Right cardiac atrium (tissue), 5 donors: ENCODE measurements around the gene SMARCA4. TPM values are rescaled to one million over a fixed set of nuclear protein-coding genes. Genes with fewer than 3 reads are reported as not detected.
"Not testable (repeated sequence)": the region's sequence is repeated elsewhere in the genome, so short reads cannot be mapped to it uniquely, and the experiment has no call there.

Experiments used
- ATAC-seq, 2 donors: fragments of 200-7000 bp; cut with Tn5 transposase; one replicate each; pipeline versions ENCODE4 v1.8.0 to v1.9.1; 2020; ENCODE audit warnings: moderate library complexity in 2 of 2, mild to moderate bottlenecking in 1 of 2
- DNase-seq, 3 donors: peaks; one replicate each; pipeline ENCODE4 v3.0.0-alpha.2; 2020
- H3K27ac ChIP-seq: one replicate; pipeline ENCODE4 v1.5.1; 2013; ENCODE audit warnings: mild to moderate bottlenecking, low read length, control low read depth, moderate library complexity
- H3K27me3 ChIP-seq: one replicate; pipeline ENCODE4 v1.6.1; 2013; ENCODE audit not compliant: control insufficient read depth, insufficient read depth
- H3K4me1 ChIP-seq: one replicate; pipeline ENCODE4 v1.6.1; 2013; ENCODE audit warnings: low read length; ENCODE audit not compliant: control insufficient read depth, insufficient read depth
- H3K4me3 ChIP-seq: one replicate; pipeline ENCODE4 v1.5.1; 2013; ENCODE audit warnings: low read length, control low read depth
- H3K9me3 ChIP-seq: one replicate; pipeline ENCODE4 v1.6.1; 2013; ENCODE audit warnings: low read length; ENCODE audit not compliant: control insufficient read depth
- WGBS: extraction: QIAGEN DNeasy Blood & Tissue Kit; methylation state at CpG from one replicate; pipeline ENCODE4 v1.1.7; 2013; 5-methylcytosine and 5-hydroxymethylcytosine counted together
- intact Hi-C, 4 donors: fragments of 100-400 bp; cut with DNase I; formaldehyde crosslinking; loops; one replicate each; pipeline versions ENCODE4 v1.11.0 to v1.14.0; 2022 to 2023
- polyA plus RNA-seq: library from polyadenylated mRNA; stranded (reverse); fragments of 200-250 nt; gene quantifications from one replicate; pipeline ENCODE4 v1.2.3, GENCODE V29; 2013
- total RNA-seq, 4 donors: library from RNA; stranded (reverse); fragmentation: NEBNext Ultra II Directional; extraction: Animal tissue kit (Norgen Biotek cat#: 25700); gene quantifications; one replicate each; pipeline ENCODE4 v1.2.1, GENCODE V29; 2021
- donor health status: healthy with polysubstance abuse.
- donor health status: DM: no; HTN: yes; CAD: no.
- donor health status: DM: no; HTN: no; CAD: no.
- donor health status: DM: no; HTN: yes; CAD: no; lungs with severe emphysema.
- donor health status: DM: yes; HTN: yes; CAD: no.

Gene SMARCA4
- total and polyA plus RNA-seq, 5 donors = 33.1 to 49.6 (median 44.4) TPM

GRCh38 chr19:10992174-10992573 is 31.3 kb downstream of the SMARCA4 start:
- H3K27me3 ChIP-seq, DNase-seq, H3K4me1 ChIP-seq, intact Hi-C loops, H3K27ac ChIP-seq, H3K9me3 ChIP-seq, ATAC-seq, H3K4me3 ChIP-seq: not testable (repeated sequence)
- 77% methylated on average over 6 of the region's 6 CpGs for whole genome bisulfite sequencing

- Histone ChIP-seq H3K9me3 (no peaks in the 10 kb centered on the region), H3K4me1 (no peaks in the 10 kb centered on the region), H3K27me3 (no peaks in the 10 kb centered on the region), H3K27ac (no peak overlapping the region), H3K4me3 (no peak overlapping the region)
- WGBS = 91% methylated on average over 29 of the region's 29 CpGs
- no peak for ATAC-seq
- DNase-seq = peak in 2 of 3 donors; percentile 16 to 41
- intact Hi-C loops = no loop called here
These were observed 35.2 kb downstream of the SMARCA4 start for GRCh38 chr19:10995926-10996600.

GRCh38 chr19:10998045-10998533 is 37.3 kb downstream of the SMARCA4 start:
- Histone ChIP-seq H3K4me1 (no peaks in the 10 kb centered on the region), H3K27ac (no peak overlapping the region), H3K27me3 (no peaks in the 10 kb centered on the region), H3K9me3 (no peaks in the 10 kb centered on the region), H3K4me3 (no peak overlapping the region)
- peak; percentile 49 to 64 (median 62) for DNase-seq
- intact Hi-C loops = no loop called here
- 37% methylated on average over 6 of the region's 6 CpGs for WGBS
- ATAC-seq = peak; percentile 57 to 61

- intact Hi-C loops = no loop called here
These were observed 37.8 kb downstream of the SMARCA4 start for GRCh38 chr19:10998666-10999065.

DNA sequence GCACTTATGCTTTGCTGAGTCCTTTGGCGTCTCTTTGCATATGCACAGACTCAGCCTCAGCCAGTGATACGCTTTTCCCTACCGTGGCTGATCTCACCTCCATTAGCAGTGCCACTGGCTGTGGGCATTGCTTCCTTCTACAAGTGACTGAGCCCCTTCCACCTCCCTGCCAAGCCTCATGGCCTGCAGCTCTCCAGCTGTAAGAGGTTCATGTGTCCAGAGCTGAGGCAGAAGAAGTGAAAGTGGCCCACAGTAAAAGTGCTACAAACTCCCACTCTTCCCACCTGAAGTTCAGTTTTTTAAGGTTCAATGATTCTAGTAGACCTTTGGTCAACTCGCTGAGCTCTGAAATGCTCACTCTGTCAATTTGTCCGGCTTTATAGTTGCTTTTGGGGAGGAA is 44.7 kb downstream of the SMARCA4 start:
- Histone ChIP-seq H3K4me1 (no peaks in the 10 kb centered on the region), H3K27ac (no peak overlapping the region), H3K9me3 (no peaks in the 10 kb centered on the region), H3K4me3 (no peak overlapping the region), H3K27me3 (no peaks in the 10 kb centered on the region)
- intact Hi-C loops = no loop called here
- WGBS = 91% methylated on average over 5 of the region's 5 CpGs
- DNase-seq = no peak
- ATAC-seq = no peak

More at GRCh38 chr19:10998666-10999065, 37.8 kb downstream of the SMARCA4 start:
- ATAC-seq = no peak
- Histone ChIP-seq H3K27me3 (no peaks in the 10 kb centered on the region), H3K9me3 (no peaks in the 10 kb centered on the region), H3K27ac (no peak overlapping the region), H3K4me1 (no peaks in the 10 kb centered on the region), H3K4me3 (no peak overlapping the region)
- peak in 2 of 3 donors; percentile 11 to 18 for DNase-seq
- WGBS = 92% methylated on average over 7 of the region's 7 CpGs

GRCh38 chr19:11007385-11007784 is 46.6 kb downstream of the SMARCA4 start:
- H3K27me3 ChIP-seq = no peaks in the 10 kb centered on the region
- ATAC-seq (no peak), DNase-seq (peak in 1 of 3 donors; percentile 10)
- no peak overlapping the region for H3K4me3 ChIP-seq
- H3K9me3 ChIP-seq = no peaks in the 10 kb centered on the region
- intact Hi-C loops = no loop called here
- no peak overlapping the region for H3K27ac ChIP-seq
- WGBS = 91% methylated on average over 5 of the region's 5 CpGs
- H3K4me1 ChIP-seq = no peaks in the 10 kb centered on the region

GRCh38 chr19:11007962-11008532 is 47.2 kb downstream of the SMARCA4 start:
- no peak overlapping the region for H3K4me3 ChIP-seq
- no peak overlapping the region for H3K27ac ChIP-seq
- H3K9me3 ChIP-seq = no peaks in the 10 kb centered on the region
- no peak for ATAC-seq
- H3K27me3 ChIP-seq = no peaks in the 10 kb centered on the region
- peak in 1 of 3 donors; percentile 34 for DNase-seq
- intact Hi-C loops = no loop called here
- 95% methylated on average over 14 of the region's 14 CpGs for WGBS
- no peaks in the 10 kb centered on the region for H3K4me1 ChIP-seq

- Histone ChIP-seq H3K4me3 (no peak overlapping the region), H3K9me3 (no peaks in the 10 kb centered on the region), H3K4me1 (no peaks in the 10 kb centered on the region), H3K27me3 (no peaks in the 10 kb centered on the region), H3K27ac (no peak overlapping the region)
- intact Hi-C loops = no loop called here
- WGBS = 92% methylated on average over 9 of the region's 9 CpGs
- DNase-seq = peak in 1 of 3 donors; percentile 25
- no peak for ATAC-seq
These were observed 49.2 kb downstream of the SMARCA4 start for GRCh38 chr19:11010041-11010440.

DNA sequence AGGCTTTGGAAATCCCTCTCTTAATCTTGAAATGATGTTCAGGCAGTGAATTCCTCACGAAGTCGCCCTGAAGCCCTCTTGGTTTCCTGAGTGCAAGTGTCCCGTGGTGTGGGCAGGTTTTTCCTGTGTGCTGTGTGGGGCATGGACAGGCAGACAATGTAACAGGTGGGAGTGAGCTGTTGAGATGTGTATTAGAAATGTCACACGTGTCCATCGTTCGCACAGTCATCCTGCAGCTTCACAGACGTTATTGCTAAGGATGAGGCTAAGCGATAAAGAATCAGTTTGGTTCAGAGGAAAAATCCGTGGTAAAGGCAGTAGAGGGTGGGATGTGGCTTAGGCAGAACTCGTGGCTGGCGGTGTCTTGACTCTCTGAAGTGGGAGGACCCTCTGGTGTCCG is 51.7 kb downstream of the SMARCA4 start:
- Histone ChIP-seq H3K27me3 (no peaks in the 10 kb centered on the region), H3K27ac (no peak overlapping the region), H3K4me1 (no peaks in the 10 kb centered on the region), H3K4me3 (no peak overlapping the region), H3K9me3 (no peaks in the 10 kb centered on the region)
- ATAC-seq = no peak
- intact Hi-C loops = no loop called here
- peak in 1 of 3 donors; percentile 1 for DNase-seq
- WGBS = 88% methylated on average over 12 of the region's 12 CpGs

DNA sequence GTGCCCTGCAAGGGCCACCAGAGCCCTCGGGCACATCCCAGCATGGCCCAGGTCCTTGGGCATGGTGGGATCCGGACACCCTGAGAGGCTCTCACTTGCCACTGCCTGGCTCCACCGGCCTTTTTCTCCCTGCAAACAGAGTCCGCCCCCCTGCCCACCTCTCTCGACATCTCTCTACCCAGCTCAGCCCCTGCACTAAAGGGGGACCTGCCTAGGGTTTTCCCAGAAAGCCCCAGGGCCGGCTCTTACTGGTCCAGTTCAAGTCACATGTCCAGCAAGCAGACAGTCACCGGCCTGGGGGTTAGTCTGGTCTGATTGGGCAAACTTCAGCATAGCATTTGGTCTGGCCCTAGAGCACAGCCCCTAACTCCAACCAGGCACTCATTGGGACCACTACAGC is 52.9 kb downstream of the SMARCA4 start:
- H3K27me3 ChIP-seq = no peaks in the 10 kb centered on the region
- H3K4me3 ChIP-seq = no peak overlapping the region
- H3K9me3 ChIP-seq = no peaks in the 10 kb centered on the region
- no peak overlapping the region for H3K27ac ChIP-seq
- WGBS = 91% methylated on average over 7 of the region's 7 CpGs
- DNase-seq (peak in 2 of 3 donors; percentile 9 to 36), ATAC-seq (no peak)
- intact Hi-C loops = no loop called here
- H3K4me1 ChIP-seq = no peaks in the 10 kb centered on the region

DNA sequence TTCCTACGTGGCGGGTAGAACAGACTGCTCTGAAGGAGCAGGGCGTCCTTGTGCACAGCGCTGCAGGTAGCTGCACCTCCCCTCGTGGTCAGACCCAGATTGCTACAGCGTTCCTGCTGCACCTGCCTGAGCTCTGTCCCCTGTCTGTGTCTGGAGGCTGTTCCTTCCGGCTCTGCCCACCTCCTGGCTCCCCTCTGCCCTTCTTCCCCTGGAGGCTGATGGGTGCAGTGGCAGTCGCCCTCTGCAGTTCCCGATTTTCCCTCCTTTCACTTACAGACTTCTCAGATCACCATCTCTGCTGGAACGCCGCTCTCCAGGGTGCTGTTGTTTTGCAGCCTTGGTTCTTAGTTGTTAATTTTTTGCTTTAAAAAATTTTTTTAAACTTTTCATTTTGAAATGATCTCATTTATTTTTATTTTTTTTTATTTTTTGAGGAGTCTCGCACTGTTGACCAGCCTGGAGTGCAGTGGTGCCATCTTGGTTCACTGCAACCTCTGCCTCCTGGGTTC is 53.6 kb downstream of the SMARCA4 start:
- DNase-seq (peak in 2 of 3 donors; percentile 24 to 28), ATAC-seq (no peak)
- intact Hi-C loops = no loop called here
- Histone ChIP-seq H3K27ac (no peak overlapping the region), H3K4me3 (no peak overlapping the region), H3K4me1 (no peaks in the 10 kb centered on the region), H3K27me3 (no peaks in the 10 kb centered on the region), H3K9me3 (no peaks in the 10 kb centered on the region)
- WGBS = 90% methylated on average over 12 of the region's 12 CpGs
